GM21619 (cell line): Measurements from ENCODE around the gene ZNF672.
"Not testable (repeated sequence)": the region's sequence is repeated elsewhere in the genome, so short reads cannot be mapped to it uniquely, and the experiment has no call there.

Experiments
- ATAC-seq: cut with Tn5 transposase; IDR thresholded peaks from one replicate; pipeline ENCODE4 v1.9.1; 2021; ENCODE audit not compliant: unreplicated experiment

Gene ZNF672

DNA sequence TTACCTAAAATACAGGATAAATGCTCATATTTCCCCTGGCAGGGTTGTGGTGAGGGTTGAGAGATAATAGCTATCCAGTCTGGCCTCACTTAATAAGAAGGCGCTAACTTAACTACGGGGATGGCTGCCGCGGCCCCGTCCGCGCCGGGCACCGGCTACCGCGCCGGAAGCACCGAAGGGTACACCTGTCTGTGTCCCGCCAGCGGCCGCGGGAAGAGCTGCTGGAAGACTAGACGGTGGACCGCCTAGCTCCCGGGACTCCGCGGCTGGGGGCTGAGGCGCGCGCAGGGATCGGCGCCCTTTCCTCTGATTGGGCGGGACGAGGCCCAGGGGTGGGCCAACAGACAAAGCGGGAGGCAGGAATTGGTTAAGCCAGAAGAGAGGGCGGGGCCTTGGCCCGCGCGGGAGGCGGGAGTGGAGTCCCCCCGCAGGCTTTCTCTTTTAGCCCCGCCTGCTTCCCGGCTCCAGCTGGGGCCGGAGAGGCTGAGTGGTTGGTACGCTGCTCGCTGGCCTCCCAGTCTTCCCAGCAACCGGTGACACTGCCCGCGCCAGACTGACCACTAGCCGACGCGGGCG lies at the start of gene ZNF672:
Gene ZNF672, plus strand, starts transcription at position 444 of the 576 bp plus-strand sequence. CDS start 9,051 bp downstream, outside the sequence.
- ATAC-seq, result peak; percentile 76

DNA sequence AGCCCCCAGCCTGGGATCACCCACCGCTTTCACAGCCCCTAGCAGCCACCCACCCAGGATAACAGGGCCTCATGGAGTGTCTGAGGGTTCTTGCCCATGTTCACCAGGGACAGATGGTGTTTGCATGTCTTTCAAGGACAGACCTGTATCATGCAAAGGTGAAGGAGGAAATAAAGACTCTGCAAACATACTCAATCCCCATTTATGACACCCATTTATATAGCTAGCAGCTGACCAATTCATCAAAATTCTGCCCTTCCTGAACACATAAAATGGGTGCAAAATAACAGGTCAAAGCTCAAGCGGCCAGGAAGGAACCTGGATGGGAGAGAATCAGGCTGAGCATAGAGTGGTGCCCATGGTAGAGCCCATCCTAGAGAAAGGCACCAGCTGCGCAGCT lies 49.7 kb upstream of the ZNF672 start:
- no peak for ATAC-seq

DNA sequence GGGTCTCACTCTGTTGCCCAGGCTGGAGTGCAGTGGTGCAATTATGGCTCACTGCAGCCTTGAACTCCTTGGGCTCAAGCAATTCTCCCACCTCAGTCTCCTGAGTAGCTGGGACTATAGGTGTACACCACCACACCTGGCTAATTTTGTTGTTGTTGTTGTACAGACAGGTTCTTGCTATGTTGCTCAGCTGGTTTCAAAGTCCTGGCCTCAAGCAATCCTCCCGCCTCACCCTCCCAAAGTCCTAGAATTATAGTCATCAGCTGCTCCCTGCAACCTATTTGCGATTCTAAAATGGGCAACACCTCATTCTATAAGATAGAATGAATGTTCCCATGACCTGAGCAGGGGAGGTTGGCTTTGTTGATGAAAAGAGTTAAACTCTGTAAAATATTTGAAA lies 48.7 kb upstream of the ZNF672 start:
- not testable (repeated sequence) for ATAC-seq

DNA sequence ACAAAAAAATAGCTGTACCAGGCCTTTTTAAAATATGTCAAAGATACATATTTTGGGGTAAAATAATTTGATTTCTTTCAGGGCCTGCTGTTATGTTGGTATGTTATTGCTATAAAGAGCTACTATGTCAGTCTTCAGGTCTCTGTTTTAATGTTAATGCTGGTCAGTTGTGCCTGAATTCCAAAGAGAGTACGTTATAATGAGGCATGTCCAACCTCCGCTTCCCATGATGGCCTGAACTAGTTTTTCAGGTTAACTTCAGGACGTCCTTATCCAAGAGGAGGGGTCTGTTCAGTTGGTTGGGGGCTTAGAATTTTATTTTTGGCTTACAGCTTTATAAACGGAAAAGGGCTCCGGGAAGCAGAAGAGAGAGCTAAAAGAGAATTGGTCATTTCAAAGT lies 47.6 kb upstream of the ZNF672 start:
- ATAC-seq, result no peak

DNA sequence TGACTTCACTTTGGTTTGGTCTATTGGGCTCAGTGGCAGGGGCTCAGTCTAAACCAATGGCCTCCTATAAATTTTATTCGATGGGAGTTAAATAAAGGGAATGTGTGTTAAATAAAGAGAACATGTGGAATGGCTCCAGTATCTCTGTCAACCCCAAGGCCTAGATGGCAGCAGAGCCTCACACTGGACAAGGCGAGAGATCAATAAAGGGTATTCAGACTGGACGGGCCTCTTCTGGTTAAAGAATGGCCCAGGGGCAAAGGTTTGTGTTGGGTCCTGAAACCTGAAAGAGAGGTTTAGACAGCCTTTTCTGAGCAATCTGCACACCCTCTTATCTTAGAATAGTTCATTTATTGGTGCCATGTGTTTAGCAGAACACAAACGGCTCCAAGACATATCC lies 47.0 kb upstream of the ZNF672 start:
- no peak for ATAC-seq

DNA sequence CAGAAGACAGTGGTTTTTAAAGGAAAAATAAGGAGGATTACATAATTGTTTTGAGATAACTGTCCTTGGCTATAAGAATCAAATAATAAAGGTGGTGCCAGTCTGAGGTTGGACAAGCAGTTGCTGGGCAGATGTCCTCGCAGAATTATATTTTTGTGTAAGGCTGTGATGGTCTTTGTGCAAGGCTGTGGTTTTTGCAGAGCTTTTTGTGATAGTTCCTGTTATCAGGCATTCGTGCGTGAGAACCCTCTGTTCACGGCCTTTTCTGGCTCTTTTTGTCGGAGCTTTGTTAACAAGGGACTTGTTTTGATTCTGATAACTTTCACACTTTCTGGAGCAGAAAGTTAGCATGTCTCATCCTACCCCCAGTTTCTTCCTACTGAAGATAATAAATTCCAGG lies 45.7 kb upstream of the ZNF672 start:
- ATAC-seq, result peak; percentile 39

DNA sequence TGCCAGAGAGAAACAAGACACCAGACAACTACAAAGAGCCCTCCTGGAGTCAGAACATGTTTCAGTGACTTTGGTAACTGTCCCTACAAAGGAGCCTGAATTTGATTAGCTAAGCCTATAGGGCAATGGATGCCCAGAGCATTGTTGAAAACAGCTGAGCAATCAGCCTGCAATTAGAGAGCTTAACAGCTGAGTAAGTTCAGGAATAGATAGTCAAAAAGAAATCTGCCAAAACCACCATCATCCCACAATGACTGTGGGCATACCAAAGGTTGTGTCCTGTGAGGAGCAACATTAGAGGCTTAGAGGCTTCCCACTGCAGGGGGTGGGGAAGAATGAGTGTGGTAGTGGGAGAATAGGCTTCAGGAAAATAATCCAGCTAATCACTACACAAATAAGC lies 44.4 kb upstream of the ZNF672 start:
- ATAC-seq, result peak; percentile 88

DNA sequence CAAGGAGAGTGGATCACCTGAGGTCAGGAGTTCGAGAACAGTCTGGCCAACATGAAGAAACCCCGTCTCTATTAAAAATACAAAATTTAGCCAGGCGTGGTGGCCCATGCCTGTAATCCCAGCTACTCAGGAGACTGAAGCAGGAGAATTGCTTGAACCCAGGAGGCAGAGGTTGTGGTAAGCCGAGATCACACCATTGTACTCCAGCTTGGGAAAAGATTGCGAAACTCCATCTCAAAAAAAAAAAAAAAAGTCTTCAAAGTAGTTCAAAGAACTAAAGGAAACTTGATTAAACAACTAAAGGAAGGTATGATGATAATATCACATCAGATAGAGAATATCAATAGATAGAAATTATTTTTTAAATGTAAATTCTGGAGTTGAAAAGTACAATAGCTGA lies 43.4 kb upstream of the ZNF672 start:
- ATAC-seq, result not testable (repeated sequence)

DNA sequence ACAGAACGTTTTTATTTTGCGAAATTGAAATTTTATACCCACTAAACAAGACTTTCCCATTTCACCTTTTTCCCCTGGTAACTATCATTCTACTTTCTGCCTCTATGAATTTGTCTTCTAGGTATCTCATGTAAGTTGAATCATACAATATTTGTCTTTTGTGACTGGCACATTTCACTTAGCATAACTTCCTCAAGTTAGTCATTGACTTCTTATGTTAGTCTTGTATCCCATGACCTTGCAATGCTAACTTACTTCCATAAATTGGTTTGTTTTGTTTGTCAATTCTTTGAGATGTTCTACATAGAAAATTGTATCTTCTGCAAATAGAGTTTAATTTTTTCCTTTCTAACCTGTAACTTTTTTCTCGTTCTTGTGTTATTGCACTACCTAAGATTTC lies 39.2 kb upstream of the ZNF672 start:
- no peak for ATAC-seq

DNA sequence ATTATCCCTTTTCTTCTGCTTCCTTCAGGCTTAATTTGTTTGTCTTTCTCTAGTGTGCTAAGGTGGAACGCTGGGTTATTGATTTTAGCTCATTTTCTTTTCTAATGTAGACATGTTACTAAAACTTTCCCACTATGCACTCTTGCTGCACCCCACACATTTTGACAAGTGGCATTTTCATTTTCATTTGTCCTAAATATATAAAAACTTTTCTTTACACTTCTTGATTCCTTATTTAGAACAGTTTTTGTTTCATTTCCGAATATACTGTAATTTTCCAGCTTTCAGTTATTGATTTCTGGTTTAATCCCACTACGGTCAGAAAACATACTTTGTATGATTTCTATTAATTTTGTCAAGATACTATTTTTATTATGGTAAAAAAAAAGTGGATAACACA lies 37.6 kb upstream of the ZNF672 start:
- no peak for ATAC-seq

DNA sequence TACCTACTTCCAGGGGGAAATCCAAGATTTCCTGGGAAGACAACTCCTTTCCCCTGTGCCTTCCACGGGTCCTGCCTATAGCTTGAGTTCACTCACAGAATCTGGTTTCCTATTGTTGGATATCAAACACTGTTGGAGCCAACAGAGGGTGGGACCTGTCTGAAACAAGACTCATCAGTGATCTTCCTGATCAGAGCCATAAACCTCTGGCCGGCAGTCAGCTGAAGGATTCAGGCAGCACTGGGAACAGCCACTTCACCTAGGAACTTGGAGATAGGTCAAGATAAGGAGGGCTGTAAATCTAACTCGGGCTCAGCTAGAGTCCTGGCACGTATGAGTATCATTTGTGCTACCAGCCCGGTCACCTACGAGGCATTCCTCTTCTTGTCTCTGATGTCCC lies 35.6 kb upstream of the ZNF672 start:
- ATAC-seq, result no peak

DNA sequence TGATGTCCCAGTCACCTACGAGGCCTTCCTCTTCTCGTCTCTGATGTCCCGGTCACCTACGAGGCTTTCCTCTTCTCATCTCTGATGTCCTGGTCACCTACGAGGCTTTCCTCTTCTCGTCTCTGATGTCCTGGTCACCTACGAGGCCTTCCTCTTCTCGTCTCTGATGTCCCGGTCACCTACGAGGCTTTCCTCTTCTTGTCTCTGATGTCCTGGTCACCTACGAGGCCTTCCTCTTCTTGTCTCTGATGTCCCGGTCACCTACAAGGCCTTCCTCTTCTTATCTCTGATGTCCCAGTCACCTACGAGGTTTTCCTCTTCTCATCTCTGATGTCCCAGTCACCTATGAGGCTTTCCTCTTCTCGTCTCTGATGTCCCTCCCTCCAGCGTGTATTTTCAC lies 34.5 kb upstream of the ZNF672 start:
- ATAC-seq, result not testable (repeated sequence)

DNA sequence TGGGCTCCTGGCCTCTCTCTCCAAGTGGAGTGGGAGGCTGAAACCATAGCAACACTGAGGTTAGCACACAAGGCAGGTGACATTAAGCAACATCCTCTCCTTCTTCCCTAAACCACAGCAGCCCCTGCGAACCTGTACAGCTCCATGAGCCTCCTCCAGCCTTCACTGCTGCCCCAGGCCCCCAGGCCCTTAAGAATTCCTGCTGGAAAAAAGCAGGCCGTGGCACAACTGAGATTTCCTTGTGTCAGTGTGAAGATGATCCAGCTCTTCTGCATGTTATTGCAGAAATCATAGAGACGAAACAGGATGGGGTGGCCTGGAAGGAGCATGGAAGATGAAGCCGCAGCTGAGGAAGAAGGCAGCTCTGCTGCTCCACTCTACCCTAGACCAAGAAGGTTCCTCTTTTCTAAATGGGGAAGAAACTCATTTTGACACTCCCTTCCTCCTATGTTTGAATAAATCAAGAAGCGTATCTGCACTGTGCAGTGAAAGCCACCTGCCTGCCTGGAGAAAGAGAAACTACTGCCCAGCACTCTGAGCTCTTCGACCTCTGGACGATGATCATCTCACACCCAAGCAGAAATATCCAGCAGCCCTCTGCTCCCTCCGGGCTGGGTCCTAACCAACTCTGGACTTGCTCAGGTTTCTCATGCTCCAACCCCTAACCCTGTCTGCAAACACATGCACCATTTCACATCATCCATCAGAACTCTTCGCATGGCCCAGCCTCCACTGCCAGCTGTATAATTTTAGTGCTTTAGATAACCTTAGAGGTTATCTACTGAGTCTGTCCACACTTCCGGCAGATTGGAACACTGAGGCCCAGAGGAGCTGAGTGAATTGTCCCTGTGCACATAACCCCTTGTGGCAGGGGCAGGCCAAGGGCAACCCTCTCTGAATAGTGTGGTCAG lies 33.0 kb upstream of the ZNF672 start:
- ATAC-seq, result peak; percentile 87

DNA sequence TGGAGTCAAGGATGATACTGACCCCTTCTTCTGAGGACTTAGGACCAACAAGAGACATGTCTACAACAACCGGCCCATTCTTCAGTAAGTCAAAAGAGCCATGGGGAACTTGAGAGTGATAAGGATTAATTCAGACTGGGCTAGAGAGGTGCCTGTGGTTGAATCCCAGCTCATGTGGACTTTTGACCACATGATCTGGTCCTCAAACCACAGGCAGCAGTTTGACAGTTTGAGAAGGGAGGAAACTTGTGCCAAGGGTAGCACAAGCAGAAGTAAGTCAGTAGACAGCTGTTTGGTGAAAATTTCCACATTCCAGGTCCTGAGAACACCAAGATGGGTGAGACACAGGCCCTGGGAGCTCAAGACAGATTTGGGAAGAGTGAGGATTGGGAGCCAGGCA lies 32.1 kb upstream of the ZNF672 start:
- ATAC-seq, result no peak

DNA sequence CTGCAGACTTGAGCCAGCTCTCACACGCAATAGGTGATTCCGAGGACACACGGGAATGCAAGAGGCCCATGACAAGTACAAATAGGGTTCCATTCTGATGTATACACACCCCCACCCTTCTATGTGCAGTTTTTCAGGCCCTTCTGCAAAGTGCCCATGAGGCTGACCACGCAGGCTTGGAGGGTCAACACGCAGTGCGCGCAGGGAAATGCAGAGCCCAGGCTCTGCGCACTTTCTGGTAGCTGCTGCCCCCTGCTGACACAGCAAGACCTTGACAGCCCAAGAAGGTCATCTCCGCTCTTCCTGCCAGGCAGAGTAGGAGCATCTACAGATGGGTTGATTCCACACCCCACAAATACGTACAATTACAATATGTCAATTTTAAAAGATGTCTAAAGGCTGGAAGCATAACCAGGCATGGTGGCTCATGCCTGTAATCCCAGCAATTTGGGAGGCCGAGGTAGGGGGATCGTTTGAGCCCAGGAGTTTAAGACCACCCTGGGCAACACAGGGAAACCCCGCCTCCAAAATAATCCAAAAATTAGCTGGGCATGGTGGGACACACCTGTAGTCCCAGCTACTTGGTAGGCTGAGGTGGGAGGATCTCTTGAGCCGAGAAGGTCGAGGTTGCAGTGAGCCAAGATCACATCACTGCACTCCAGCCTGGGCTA lies 30.8 kb upstream of the ZNF672 start:
- ATAC-seq, result peak; percentile 59

DNA sequence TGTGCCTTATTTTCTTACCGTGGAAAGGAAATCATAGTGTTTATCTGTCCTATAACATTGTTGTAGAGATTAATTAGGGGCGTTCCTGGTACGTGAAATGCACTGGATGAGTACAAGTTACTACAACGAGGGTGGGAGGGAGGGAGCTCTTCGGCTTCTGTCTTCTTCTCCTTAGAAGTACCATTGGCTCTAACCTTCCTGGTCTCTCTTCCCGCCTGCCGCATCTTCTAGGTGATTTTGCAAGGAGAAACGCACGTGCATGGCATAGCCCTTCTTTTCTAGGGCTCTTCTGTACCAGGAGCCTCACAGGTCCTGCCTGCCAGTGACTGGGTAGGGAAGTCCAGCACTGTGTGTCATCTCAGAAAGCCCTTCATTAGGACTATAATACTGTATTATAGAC lies 29.1 kb upstream of the ZNF672 start:
- ATAC-seq, result no peak

DNA sequence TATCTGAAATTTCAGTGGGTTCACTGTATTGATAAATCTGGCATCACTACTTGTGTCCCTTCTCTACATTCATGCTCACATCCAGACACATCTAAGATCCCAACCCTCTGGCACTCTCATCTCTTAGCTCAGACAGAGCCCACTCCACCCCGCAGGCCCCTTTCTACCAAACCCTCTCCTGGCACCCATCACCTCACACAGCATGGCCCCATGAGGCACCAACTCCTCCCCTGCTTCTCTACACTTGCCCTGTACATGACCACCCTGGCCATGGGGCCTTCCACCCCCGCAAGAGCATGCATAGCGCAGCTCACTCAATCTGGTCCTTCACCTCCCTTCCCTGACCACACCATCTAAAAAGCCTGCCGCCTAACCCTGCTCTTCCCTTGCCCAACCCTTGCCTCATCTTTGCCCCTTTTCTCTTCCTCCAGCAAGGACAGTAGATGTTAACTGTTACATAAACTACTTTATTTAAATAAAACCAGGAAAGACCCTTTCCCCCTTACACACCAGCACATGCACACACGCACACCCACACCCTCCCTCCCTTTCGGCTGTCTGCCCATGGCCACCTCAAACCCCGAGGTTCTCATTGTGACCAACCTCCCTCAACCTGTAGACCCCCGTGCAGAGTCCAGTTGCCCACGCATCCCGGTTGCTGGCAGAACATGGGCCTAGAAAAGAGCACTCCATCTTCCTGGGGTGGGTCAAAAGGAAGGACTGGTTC lies 27.9 kb upstream of the ZNF672 start:
- no peak for ATAC-seq

DNA sequence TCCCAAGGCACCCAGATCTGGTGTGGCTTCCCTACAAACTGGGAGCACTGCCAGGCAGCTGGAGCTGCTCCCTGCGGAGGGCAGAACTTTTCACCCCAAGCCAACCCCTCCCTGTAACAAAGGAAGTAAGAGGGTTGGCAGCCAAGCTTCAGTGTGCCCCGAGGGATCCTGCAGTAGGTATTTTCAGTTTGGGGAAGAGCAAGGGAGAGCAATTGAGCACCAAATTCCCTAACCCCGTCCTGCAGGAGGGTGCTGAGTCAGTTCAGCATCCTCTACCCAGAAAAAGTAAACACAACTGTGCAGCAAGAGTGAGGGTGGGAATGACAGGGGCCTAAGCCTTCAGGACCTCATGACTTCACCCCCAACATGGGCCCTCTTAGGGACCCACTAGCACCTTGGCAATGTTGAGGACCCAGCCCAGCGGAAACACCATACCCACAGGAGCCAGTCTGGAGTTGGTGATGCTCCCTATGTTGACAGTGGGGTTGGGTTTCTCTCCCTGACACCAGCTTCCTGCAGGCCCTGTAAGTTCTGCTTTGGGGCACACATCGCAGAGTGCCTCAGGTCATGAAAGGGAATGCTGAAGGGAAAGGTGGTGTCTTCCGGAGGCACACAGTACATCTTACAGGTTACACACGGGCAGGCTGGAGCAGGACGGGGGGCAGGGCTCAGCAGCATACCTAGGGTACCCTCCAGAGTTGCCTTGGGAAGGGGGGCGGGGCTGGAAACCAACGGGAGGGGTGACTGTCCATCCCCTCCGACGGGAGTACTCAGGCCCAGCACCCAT lies 27.1 kb upstream of the ZNF672 start:
- no peak for ATAC-seq

DNA sequence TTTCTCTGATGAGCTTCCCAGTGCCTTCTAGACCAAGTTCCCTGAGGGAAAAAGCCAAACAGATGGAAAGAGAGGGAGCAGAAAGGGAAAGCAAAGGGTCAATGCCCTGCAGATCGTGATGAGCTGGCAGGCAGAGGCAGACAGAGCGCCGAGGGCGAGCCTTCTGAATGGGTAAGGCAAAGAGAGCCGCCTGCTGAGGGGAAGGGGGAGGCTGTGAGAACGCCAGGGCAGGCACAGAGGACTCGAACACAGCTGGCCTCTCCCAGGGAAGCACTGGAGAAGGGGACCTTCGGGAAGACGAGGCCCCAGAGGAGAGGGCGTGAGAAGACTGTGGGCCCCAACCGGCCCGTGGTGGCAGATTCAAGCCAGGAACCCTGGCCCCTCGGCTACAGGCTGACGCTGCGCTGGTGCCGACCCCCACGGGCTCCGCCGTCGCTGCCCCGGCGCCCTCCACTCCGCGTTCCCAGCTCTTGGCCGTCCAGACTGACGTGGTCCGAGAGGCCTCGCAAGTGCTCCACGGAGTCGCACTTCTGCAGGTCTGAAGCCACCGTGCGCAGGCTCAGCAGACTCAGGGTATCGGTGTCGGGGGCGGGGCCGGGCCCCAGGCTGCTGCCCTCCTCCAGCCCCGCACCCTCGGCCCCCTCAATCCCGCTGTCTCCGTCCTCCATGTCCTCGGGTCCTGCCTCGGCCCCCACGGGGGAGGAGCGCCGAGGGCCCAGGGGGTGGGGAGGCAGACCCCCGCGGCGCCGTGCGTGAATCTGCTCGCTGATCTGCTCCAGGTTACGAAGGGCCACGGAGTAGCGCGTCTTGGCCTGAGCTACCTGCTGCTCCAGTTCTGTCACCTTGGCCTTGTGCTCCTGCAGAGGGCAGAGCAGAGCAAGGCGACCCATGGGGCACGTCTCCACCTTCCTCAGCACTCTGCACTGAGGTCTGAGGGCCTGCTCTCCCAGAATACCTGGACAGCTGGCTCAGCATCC lies 26.2 kb upstream of the ZNF672 start:
- ATAC-seq, result no peak
